Osteoblast (primary cell): ENCODE data around the gene ANGEL1. TPM values are rescaled to one million over a fixed set of nuclear protein-coding genes. Genes with fewer than 3 reads are reported as not detected.

Source experiments
- DNase-seq: peaks from one replicate; pipeline ENCODE4 v3.0.0; 2011; ENCODE audit warnings: low spot score, mixed read lengths; ENCODE audit not compliant: insufficient read length; ENCODE audit errors: missing footprints
- H2AFZ ChIP-seq: 2 replicates; pipeline ENCODE4 v1.6.0; 2011; ENCODE audit warnings: mild to moderate bottlenecking, low read length
- H3K27ac ChIP-seq: 2 replicates; pipeline ENCODE4 v1.5.1; 2011; ENCODE audit warnings: mild to moderate bottlenecking, low read depth, low read length, moderate library complexity
- H3K27me3 ChIP-seq: 2 replicates; pipeline ENCODE4 v1.6.0; 2012; ENCODE audit warnings: mild to moderate bottlenecking, control low read depth, inconsistent platforms, low read length, moderate library complexity; ENCODE audit not compliant: insufficient read depth
- H3K36me3 ChIP-seq: 2 replicates; pipeline ENCODE4 v1.5.1; 2011; ENCODE audit warnings: mild to moderate bottlenecking, low read length, control low read depth, moderate library complexity; ENCODE audit not compliant: insufficient read depth
- H3K4me1 ChIP-seq: 2 replicates; pipeline ENCODE4 v1.5.1; 2011; ENCODE audit warnings: mild to moderate bottlenecking, low read length, control low read depth, moderate library complexity; ENCODE audit not compliant: insufficient read depth
- H3K4me2 ChIP-seq: 2 replicates; pipeline ENCODE4 v1.6.0; 2011; ENCODE audit warnings: mild to moderate bottlenecking, low read length; ENCODE audit not compliant: insufficient read depth
- H3K4me3 ChIP-seq: fragments of 200-600 bp; sonication (generic); 3 replicates; pipeline ENCODE4 v1.5.1; 2012; ENCODE audit warnings: mild to moderate bottlenecking, low read length, inconsistent platforms; ENCODE audit not compliant: insufficient read depth
- H3K79me2 ChIP-seq: 2 replicates; pipeline ENCODE4 v1.6.0; 2012; ENCODE audit warnings: mild to moderate bottlenecking, low read length, control low read depth, inconsistent platforms; ENCODE audit not compliant: insufficient read depth
- H3K9me3 ChIP-seq: 2 replicates; pipeline ENCODE4 v1.5.1; 2011; ENCODE audit warnings: low read depth, low read length, control low read depth
- H4K20me1 ChIP-seq: 2 replicates; pipeline ENCODE4 v1.6.0; 2012; ENCODE audit warnings: mild to moderate bottlenecking, low read length, control low read depth; ENCODE audit not compliant: insufficient read depth
- total RNA-seq: library from RNA; depleted of rRNA; stranded (reverse); fragments of >200 nt; gene quantifications from 2 replicates; pipeline ENCODE4 v1.2.3, GENCODE V29; 2012
- TF ChIP-seq, protein P1 (sequence below): IDR thresholded peaks from 2 replicates; pipeline ENCODE4 v1.5.1; 2011; ENCODE audit warnings: mild to moderate bottlenecking, low read depth, low read length, moderate library complexity; ENCODE audit errors: extremely low read depth

The ANGEL1 gene
- total RNA-seq, 1 donor: 8.3 TPM

DNA sequence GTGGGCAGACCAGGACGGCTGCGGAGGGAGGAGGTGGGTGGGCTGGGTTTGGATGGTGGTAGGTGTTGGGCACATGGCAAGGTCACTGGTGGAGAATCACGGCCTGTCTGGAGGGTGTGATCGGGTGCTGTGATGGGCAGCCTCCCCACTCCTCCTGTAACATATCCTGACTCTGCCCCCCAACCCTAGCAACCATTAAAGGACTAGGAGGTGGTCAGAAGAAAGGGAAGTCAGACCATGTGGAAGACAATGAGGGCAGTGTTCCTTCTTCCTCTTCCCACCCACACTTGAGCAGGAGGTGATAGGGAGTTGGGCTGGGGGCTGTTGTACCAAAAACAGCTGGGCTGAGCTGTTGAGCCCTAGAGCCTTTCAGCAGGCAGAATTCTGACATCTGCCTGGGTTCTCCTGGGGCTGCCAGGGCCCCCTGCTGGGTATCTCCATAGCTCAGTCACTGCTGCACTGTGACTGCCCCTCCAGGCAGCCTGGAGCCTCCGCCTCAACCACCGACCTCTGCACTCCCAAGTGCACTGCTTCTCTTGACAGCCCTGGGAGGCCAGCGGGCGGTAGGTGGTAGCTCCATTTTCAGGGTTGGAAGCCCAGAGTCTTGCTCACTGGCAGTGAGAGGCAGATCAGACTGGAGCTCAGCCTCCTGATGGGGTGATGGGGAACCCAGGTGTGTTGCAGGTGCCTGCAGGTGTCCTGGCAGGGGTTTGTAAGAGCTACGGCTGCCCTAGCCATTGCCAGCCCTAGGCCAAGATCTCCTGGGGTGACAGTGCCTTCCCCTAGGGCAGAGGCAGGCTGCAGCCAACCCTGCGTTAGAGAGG, 36.0 kb downstream of the ANGEL1 start:
- Histone ChIP-seq H3K4me2 (no peak overlapping the region), H4K20me1 (no peaks in the 10 kb centered on the region)
- DNase-seq: no peak

DNA sequence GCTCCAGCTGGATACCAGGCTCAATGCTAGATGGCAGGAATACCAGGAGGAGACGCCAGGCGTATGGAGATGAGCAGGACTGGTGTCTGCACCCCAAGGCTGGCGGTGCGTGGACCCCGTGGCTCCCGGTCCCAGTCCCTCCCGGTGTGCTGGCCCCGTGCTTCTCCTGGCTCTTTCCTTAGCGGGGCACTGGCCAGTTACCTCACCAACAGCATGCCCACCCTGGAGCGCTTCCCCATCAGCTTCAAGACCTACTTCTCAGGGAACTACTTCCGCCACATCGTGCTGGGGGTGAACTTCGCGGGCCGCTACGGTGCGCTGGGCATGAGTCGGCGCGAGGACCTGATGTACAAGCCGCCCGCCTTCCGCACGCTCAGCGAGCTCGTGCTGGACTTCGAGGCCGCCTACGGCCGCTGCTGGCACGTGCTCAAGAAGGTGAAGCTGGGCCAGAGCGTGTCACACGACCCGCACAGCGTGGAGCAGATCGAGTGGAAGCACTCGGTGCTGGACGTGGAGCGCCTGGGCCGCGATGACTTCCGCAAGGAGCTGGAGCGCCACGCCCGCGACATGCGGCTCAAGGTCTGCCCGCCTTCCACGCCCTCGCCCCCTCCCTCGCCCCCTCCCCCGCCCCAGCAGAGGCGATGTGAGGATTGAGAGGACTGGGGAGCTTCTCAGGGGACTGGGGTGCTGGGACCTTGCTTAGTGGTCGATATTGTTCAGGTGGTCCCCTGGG, 36.8 kb downstream of the ANGEL1 start:
- Histone ChIP-seq H2AFZ (no peak overlapping the region), H3K4me2 (no peak overlapping the region), H3K27me3 (no peaks in the 10 kb centered on the region), H3K9me3 (no peaks in the 10 kb centered on the region), H3K4me3 (no peak overlapping the region), H3K27ac (no peak overlapping the region), H3K79me2 (no peaks in the 10 kb centered on the region), H3K36me3 (no peaks in the 10 kb centered on the region), H3K4me1 (peaks cover 25% of the 10 kb centered on the region), H4K20me1 (no peaks in the 10 kb centered on the region)
- DNase-seq: peak; percentile 77
- TF ChIP-seq, protein P1, sequence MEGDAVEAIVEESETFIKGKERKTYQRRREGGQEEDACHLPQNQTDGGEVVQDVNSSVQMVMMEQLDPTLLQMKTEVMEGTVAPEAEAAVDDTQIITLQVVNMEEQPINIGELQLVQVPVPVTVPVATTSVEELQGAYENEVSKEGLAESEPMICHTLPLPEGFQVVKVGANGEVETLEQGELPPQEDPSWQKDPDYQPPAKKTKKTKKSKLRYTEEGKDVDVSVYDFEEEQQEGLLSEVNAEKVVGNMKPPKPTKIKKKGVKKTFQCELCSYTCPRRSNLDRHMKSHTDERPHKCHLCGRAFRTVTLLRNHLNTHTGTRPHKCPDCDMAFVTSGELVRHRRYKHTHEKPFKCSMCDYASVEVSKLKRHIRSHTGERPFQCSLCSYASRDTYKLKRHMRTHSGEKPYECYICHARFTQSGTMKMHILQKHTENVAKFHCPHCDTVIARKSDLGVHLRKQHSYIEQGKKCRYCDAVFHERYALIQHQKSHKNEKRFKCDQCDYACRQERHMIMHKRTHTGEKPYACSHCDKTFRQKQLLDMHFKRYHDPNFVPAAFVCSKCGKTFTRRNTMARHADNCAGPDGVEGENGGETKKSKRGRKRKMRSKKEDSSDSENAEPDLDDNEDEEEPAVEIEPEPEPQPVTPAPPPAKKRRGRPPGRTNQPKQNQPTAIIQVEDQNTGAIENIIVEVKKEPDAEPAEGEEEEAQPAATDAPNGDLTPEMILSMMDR: no peak

More for the DNA sequence above, 36.0 kb downstream of the ANGEL1 start:
- Histone ChIP-seq H3K79me2 (no peaks in the 10 kb centered on the region), H3K27me3 (no peaks in the 10 kb centered on the region), H3K27ac (no peak overlapping the region), H3K9me3 (no peaks in the 10 kb centered on the region), H3K4me1 (peaks cover 33% of the 10 kb centered on the region), H3K4me3 (no peak overlapping the region), H3K36me3 (no peaks in the 10 kb centered on the region), H2AFZ (no peak overlapping the region)
- TF ChIP-seq, protein P1: no peak

DNA sequence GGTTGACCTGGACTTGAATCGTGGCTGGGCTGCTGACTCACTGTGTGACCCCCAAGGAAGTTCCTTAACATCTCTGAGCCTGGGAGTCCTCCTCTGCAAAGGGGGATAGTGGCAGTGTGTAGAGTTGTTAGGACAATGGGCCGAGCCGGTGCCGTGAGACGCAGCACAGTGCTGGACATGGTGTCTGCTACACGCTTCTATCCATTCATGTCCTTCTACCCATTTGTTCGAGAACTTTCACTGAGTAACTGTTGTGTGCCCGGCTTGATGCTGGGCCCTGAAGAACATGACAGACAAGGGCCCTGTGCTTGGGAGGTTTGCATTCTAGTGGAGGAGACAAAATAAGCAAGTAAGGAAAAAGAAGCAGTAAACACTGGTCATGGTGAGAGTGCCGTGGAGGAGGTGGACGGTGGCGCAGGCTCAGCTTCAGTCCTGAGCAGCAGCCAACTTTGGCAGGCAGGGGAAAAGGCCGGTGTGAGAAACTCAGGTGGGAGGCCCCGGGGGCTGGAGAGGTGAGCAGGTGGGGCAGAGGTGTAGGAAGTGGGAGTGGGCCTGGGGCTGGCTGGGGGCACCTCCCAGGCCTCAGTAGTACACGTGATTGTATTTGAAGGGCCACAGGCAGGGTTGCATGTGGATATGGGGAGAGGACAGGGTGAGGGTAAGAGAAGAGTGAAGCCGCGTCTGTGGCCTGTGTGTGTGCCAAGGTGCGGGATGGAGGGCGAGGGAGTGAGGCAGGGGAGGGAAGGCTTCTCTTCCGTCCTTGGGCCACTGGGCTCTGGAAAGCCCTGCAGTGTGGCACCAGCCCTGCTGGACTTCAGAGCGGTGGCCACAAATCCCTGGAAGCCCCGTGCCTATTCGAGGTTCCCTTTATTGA, 37.6 kb downstream of the ANGEL1 start:
- H3K4me3 ChIP-seq: no peak overlapping the region
- no peaks in the 10 kb centered on the region for H3K79me2 ChIP-seq
- DNase-seq: peak; percentile 76
- peaks cover 18% of the 10 kb centered on the region for H3K4me1 ChIP-seq
- H3K4me2 ChIP-seq: no peak overlapping the region
- no peaks in the 10 kb centered on the region for H3K9me3 ChIP-seq
- H4K20me1 ChIP-seq: no peaks in the 10 kb centered on the region
- no peak overlapping the region for H3K27ac ChIP-seq
- TF ChIP-seq, protein P1: no peak
- no peak overlapping the region for H2AFZ ChIP-seq
- H3K36me3 ChIP-seq: no peaks in the 10 kb centered on the region
- no peaks in the 10 kb centered on the region for H3K27me3 ChIP-seq
